Measurements from ENCODE around the gene FBLN7. TPM values are rescaled to one million over a fixed set of nuclear protein-coding genes. Genes with fewer than 3 reads are reported as not detected.

The FBLN7 gene
- total RNA-seq, 1 donor from 2014 or later, result not detected

DNA sequence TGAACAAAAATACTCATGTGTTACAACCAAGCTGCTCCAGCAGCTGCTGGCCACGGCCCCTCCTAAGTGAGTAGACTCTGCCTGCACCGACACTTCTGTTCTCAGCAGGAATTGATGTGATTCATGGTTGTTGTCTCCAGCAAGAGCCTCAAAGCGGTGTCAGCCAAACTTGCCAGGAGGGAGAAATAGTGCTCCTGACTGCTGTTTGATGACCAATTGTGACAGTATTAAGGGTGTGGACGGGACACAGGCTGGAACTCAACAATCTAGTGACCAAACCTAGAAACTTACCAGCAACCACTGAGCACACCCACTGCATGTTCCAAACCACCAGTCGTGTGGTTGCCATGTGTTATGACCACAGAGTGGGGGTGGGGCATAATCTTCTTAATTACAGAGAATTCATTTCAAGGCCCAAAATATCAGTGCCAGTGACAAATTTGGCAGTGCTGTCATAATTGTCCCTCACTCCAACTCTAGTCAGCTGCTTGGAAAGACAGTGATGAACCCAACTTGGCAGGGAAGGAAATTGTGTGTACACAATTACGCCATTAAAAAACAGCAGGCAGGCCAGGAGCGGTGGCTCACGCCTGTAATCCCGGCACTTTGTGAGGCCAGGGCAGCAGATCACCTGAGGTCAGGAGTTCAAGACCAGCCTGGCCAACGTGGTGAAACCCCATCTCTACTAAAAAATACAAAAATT lies 30.4 kb downstream of the FBLN7 start:
- H3K27ac Mint-ChIP-seq (ENCODE audit: unreplicated experiment), result no peak overlapping the region
- H3K4me1 Mint-ChIP-seq (ENCODE audit: low read depth, unreplicated experiment), result peaks cover 2% of the 10 kb centered on the region
- H3K79me2 ChIP-seq (ENCODE audit: insufficient read depth, low read length), result no peaks in the 10 kb centered on the region
- H3K4me3 Mint-ChIP-seq (ENCODE audit: unreplicated experiment), result no peak overlapping the region
- H3K4me2 ChIP-seq (ENCODE audit: low read length), result no peak overlapping the region
- no peaks in the 10 kb centered on the region for H3K36me3 Mint-ChIP-seq (ENCODE audit: low read depth, unreplicated experiment)
- DNase-seq (ENCODE audit: low read depth) (no peak), FAIRE-seq (no peak)
- H3K36me3 ChIP-seq (ENCODE audit: insufficient read depth, low read length), result no peaks in the 10 kb centered on the region
- H3K27ac ChIP-seq (ENCODE audit: low read depth, low read length), result no peak overlapping the region
- no peaks in the 10 kb centered on the region for H3K4me1 ChIP-seq (ENCODE audit: insufficient read depth, low read length)
- no peaks in the 10 kb centered on the region for H4K20me1 ChIP-seq (ENCODE audit: insufficient read depth, low read length)
- H3K9me3 Mint-ChIP-seq (ENCODE audit: unreplicated experiment), result no peaks in the 10 kb centered on the region
- H2AFZ ChIP-seq (ENCODE audit: low read depth, low read length), result no peak overlapping the region
- H3K9ac ChIP-seq (ENCODE audit: low read length), result no peak overlapping the region
- TF ChIP-seq EZH2 (IDR thresholded peaks at IDR 0.05; ENCODE audit: insufficient read depth, low read length) (no peak), CTCF (IDR thresholded peaks at IDR 0.05; ENCODE audit: insufficient read depth, low read depth, low read length) (no peak)
- H3K27me3 Mint-ChIP-seq (ENCODE audit: low read depth, unreplicated experiment), result peaks cover 17% of the 10 kb centered on the region
- no peak overlapping the region for H3K4me3 ChIP-seq (ENCODE audit: insufficient read depth, low read depth, low read length)
- H3K27me3 ChIP-seq (ENCODE audit: insufficient read depth, low read length), result peaks cover 2% of the 10 kb centered on the region
- H3K9me3 ChIP-seq (ENCODE audit: insufficient read depth, low read depth, low read length), result no peaks in the 10 kb centered on the region

DNA sequence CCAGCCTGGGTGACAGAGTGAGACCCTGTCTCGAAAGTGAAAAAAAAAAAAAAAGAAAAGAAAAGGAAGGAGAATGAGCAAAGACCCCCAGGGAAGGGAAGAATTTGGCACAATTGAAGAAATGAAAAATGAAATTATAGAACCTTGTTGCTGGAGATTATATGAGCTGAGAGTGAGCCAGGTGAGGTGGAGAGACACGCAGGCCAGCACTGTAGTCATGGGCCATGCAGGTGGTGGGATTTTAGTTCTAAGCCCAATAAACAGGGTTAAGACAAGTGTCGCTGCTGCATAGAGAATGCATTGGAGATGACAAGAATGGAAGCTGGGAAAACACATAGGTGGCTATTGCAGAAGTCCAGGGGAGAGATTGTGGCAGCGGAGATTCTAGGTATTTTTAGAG lies 32.3 kb downstream of the FBLN7 start:
- H3K27me3 Mint-ChIP-seq (ENCODE audit: low read depth, unreplicated experiment), result peaks cover 15% of the 10 kb centered on the region
- Histone ChIP-seq H3K9me3 (ENCODE audit: insufficient read depth, low read depth, low read length) (no peaks in the 10 kb centered on the region), H3K27me3 (ENCODE audit: insufficient read depth, low read length) (no peaks in the 10 kb centered on the region), H3K79me2 (ENCODE audit: insufficient read depth, low read length) (no peaks in the 10 kb centered on the region), H4K20me1 (ENCODE audit: insufficient read depth, low read length) (no peaks in the 10 kb centered on the region), H3K4me2 (ENCODE audit: low read length) (no peak overlapping the region), H3K9ac (ENCODE audit: low read length) (no peak overlapping the region), H3K4me1 (ENCODE audit: insufficient read depth, low read length) (no peaks in the 10 kb centered on the region), H3K4me3 (ENCODE audit: insufficient read depth, low read depth, low read length) (no peak overlapping the region), H3K36me3 (ENCODE audit: insufficient read depth, low read length) (no peaks in the 10 kb centered on the region), H2AFZ (ENCODE audit: low read depth, low read length) (no peak overlapping the region), H3K27ac (ENCODE audit: low read depth, low read length) (no peak overlapping the region)
- H3K27ac Mint-ChIP-seq (ENCODE audit: unreplicated experiment), result no peak overlapping the region
- H3K4me1 Mint-ChIP-seq (ENCODE audit: low read depth, unreplicated experiment), result peaks cover 2% of the 10 kb centered on the region
- DNase-seq (ENCODE audit: low read depth), result no peak
- no peaks in the 10 kb centered on the region for H3K36me3 Mint-ChIP-seq (ENCODE audit: low read depth, unreplicated experiment)
- no peaks in the 10 kb centered on the region for H3K9me3 Mint-ChIP-seq (ENCODE audit: unreplicated experiment)
- FAIRE-seq, result no peak
- H3K4me3 Mint-ChIP-seq (ENCODE audit: unreplicated experiment), result no peak overlapping the region
- TF ChIP-seq CTCF (IDR thresholded peaks at IDR 0.05; ENCODE audit: insufficient read depth, low read depth, low read length) (no peak), EZH2 (IDR thresholded peaks at IDR 0.05; ENCODE audit: insufficient read depth, low read length) (no peak)

GRCh38 chr2:112173646-112174319 lies 35.6 kb downstream of the FBLN7 start:
- DNase-seq (ENCODE audit: low read depth) (no peak), FAIRE-seq (no peak)
- no peak overlapping the region for H3K4me3 ChIP-seq (ENCODE audit: insufficient read depth, low read depth, low read length)
- Mint-ChIP-seq H3K27ac (ENCODE audit: unreplicated experiment) (no peak overlapping the region), H3K9me3 (ENCODE audit: unreplicated experiment) (peaks cover 3% of the 10 kb centered on the region), H3K4me3 (ENCODE audit: unreplicated experiment) (no peak overlapping the region), H3K4me1 (ENCODE audit: low read depth, unreplicated experiment) (peaks cover 2% of the 10 kb centered on the region), H3K27me3 (ENCODE audit: low read depth, unreplicated experiment) (peaks cover 16% of the 10 kb centered on the region), H3K36me3 (ENCODE audit: low read depth, unreplicated experiment) (no peaks in the 10 kb centered on the region)
- no peaks in the 10 kb centered on the region for H4K20me1 ChIP-seq (ENCODE audit: insufficient read depth, low read length)
- no peaks in the 10 kb centered on the region for H3K36me3 ChIP-seq (ENCODE audit: insufficient read depth, low read length)
- no peak overlapping the region for H2AFZ ChIP-seq (ENCODE audit: low read depth, low read length)
- H3K79me2 ChIP-seq (ENCODE audit: insufficient read depth, low read length), result no peaks in the 10 kb centered on the region
- H3K4me1 ChIP-seq (ENCODE audit: insufficient read depth, low read length), result no peaks in the 10 kb centered on the region
- H3K9me3 ChIP-seq (ENCODE audit: insufficient read depth, low read depth, low read length), result no peaks in the 10 kb centered on the region
- no peaks in the 10 kb centered on the region for H3K27me3 ChIP-seq (ENCODE audit: insufficient read depth, low read length)
- TF ChIP-seq EZH2 (IDR thresholded peaks at IDR 0.05; ENCODE audit: insufficient read depth, low read length), result no peak
- TF ChIP-seq CTCF (IDR thresholded peaks at IDR 0.05; ENCODE audit: insufficient read depth, low read depth, low read length), result no peak
- no peak overlapping the region for H3K27ac ChIP-seq (ENCODE audit: low read depth, low read length)
- H3K9ac ChIP-seq (ENCODE audit: low read length), result no peak overlapping the region
- no peak overlapping the region for H3K4me2 ChIP-seq (ENCODE audit: low read length)

All from astrocyte (in vitro differentiated cells and primary cell).